ENCODE measurements around the gene SLC4A2. TPM values are rescaled to one million over a fixed set of nuclear protein-coding genes. Genes with fewer than 3 reads are reported as not detected.

SLC4A2 gene
- total RNA-seq, 1 experiment from 2014 or later = 105 TPM

DNA sequence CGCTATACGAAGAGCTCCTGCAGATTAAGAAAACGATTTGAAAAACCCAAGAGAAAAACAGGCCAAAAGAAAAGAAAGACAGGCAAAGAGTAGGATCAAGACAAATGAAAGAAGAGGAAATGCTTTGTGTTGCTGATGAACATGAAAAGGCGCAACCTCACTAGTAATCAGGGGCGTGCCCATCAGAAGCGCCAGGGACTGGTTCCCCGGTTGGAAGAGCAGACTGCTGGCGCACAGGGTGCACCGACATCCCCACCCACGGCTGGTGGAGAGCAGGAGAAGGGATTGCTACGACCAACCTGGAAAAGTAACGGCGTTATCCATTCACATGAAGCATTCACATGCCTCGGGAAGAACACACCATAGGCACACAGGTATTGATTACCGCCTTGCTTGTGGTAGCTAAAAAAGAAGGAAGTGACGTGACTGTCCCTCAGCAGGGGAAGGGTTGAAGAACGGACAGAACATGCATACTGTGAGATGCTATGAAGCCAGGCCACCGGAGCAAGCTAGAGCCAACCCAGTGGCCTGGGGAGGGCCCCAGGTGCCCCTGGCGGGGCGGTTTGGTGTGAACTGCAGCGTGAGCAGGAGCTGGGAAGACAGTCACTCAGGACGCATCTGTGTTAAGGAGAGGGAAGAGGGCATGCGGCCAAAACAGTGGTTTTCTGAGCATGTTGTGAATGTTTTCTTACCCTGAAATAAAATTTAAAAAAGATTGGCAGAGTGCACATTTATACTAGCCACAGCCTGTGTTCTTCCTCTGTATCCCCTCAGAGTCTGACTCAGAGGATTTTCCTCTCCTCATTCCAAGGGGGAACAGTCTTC lies 45.2 kb downstream of the SLC4A2 start:
- Histone ChIP-seq H3K4me3 (ENCODE audit: insufficient read depth, low read depth, low read length) (no peak overlapping the region), H3K27me3 (ENCODE audit: control insufficient read depth, insufficient read depth, low read length) (no peaks in the 10 kb centered on the region), H3K36me3 (replicated peaks; ENCODE audit: control insufficient read depth, insufficient read depth, low read length) (no peaks in the 10 kb centered on the region)
- DNase-seq = peak; percentile 89

DNA sequence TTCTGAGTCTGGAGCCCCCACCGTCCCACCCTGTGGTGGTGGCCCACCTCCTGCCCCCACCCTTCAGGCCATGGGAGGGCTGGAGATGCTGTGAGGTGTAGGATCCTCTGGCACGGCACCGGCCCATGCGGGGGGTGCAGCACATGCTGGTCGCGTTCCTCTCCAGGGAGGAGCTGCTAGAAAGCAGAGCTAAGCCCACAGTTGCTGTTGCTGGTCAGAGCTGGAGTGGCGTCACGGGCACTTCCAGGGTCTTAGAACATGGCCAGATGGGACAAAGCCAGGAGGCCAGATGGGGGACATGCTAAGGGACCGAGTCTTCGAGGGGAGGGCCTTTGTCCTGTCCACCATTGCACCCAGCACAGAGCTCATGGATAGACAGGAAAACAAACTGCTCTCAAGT lies 48.5 kb downstream of the SLC4A2 start:
- Histone ChIP-seq H3K27me3 (ENCODE audit: control insufficient read depth, insufficient read depth, low read length) (no peaks in the 10 kb centered on the region), H3K36me3 (replicated peaks; ENCODE audit: control insufficient read depth, insufficient read depth, low read length) (no peaks in the 10 kb centered on the region), H3K4me3 (ENCODE audit: insufficient read depth, low read depth, low read length) (no peak overlapping the region)
- peak; percentile 56 for DNase-seq

DNA sequence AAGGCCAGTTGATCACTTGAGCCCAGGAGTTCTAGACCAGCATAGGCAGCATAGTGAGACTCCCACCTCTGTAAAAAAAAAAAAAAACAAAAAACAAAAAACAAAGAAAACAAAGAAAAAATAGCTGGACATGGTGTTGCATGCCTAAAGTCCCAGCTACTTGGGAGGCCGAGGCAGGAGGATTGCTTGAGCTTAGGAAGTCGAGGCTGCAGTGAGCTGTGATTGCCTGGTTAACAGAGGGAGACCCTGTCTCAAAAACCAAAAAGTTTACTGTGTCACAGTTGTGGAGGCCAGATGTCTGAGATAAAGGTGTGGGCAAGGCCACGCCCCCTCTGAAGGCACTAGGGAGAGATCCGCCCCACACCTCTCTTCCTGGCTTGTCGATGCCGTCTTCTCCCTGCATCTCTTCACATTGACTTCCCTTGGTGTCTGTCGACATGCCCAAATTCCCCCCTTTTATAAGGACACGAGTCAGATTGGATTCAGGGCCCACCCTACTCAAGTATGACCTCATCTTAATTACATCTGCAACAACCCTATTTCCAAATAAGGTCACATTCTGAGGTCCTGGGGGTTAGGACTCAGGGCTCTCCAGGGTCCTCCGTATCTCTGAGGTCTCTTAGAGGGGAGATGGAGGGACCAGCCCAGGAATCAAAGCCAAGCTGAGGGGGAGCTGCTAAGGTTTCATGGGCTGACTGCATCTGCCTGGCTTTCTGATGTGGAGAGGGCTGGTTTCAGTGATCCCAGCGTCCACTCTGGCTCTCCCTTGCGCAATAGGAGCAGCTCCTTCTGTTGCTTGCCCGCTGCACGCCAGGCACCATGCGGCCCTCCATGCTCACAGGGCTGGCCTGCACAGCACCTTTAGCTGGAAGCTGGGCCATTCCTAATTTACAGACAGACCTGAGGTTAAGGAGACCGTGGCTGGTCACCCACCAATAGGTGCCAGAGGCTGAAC lies 50.0 kb downstream of the SLC4A2 start:
- Histone ChIP-seq H3K4me3 (ENCODE audit: insufficient read depth, low read depth, low read length) (no peak overlapping the region), H3K27me3 (ENCODE audit: control insufficient read depth, insufficient read depth, low read length) (no peaks in the 10 kb centered on the region), H3K36me3 (replicated peaks; ENCODE audit: control insufficient read depth, insufficient read depth, low read length) (no peaks in the 10 kb centered on the region)
- DNase-seq = peak; percentile 89

DNA sequence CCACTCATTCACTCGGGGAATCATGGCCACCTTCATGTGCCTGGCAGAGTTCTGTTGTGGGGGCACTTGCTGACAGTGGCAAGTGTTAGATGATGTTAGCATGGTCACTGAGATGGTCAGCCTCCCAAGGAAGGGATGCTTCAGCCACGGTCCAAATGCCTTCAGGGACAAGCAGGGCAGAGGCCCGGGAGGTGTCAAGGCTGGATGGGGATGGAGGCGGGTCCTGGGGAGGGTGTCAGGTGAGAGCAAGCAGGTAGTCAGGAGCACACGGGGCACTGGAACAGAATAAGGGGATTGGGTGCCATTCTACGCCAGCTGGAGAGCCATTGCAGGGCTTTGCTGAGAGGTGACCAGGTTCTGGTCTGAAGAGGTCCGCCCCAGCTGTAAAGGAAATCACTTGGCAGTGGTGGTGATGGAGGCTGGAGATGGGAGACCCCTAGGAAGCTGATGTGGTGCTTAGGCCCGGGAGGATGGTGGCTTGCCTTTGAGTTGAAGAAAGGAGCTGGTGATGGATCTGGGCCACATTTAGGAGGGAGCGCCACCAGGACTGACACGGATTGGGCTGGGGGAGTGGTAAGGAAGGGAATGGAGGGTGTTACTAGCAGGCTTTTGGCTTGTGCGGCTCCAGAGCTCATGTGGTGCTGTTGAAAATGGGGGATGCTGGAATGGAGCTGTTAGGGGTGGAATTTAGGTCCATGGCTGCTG lies 51.0 kb downstream of the SLC4A2 start:
- Histone ChIP-seq H3K4me3 (ENCODE audit: insufficient read depth, low read depth, low read length) (no peak overlapping the region), H3K27me3 (ENCODE audit: control insufficient read depth, insufficient read depth, low read length) (no peaks in the 10 kb centered on the region), H3K36me3 (replicated peaks; ENCODE audit: control insufficient read depth, insufficient read depth, low read length) (no peaks in the 10 kb centered on the region)
- no peak for DNase-seq

DNA sequence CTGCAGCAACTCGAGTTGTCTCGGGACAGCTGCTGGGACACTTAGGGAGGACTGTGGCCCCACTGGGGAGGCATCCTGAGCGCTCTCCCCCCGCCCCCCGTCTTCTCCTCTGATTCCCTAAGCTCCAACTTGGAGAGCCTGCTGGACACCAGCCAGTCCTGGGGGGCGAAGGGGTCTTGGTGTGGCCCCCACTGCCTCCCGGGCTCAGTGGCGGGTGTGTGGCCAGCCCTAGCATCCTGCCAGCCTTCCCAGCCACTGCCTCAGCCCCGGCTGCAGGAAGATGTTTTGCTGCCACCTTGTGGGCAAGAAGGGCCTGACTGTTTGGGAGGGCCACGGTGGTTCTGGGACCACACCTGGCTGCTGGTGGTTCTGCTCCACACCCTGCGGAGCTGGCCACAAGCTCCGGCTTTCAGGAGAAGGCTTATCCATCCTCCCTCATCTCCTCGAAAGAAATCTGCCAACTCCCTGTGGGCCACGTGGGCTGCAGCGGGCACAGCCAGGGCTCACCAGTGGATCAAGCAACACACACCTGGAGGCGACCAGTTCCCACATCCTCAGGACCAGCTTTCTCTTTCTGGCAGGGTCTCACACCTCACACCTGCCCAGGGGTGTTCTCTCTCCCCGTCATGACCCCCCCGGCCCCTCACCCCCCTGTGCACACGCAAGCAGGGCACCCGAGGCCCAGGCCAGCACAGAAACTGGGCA lies 51.7 kb downstream of the SLC4A2 start:
- Histone ChIP-seq H3K4me3 (ENCODE audit: insufficient read depth, low read depth, low read length) (no peak overlapping the region), H3K27me3 (ENCODE audit: control insufficient read depth, insufficient read depth, low read length) (peaks cover 3% of the 10 kb centered on the region; the same call in 1 of the 2 replicates), H3K36me3 (replicated peaks; ENCODE audit: control insufficient read depth, insufficient read depth, low read length) (no peaks in the 10 kb centered on the region)
- peak; percentile 98 for DNase-seq

DNA sequence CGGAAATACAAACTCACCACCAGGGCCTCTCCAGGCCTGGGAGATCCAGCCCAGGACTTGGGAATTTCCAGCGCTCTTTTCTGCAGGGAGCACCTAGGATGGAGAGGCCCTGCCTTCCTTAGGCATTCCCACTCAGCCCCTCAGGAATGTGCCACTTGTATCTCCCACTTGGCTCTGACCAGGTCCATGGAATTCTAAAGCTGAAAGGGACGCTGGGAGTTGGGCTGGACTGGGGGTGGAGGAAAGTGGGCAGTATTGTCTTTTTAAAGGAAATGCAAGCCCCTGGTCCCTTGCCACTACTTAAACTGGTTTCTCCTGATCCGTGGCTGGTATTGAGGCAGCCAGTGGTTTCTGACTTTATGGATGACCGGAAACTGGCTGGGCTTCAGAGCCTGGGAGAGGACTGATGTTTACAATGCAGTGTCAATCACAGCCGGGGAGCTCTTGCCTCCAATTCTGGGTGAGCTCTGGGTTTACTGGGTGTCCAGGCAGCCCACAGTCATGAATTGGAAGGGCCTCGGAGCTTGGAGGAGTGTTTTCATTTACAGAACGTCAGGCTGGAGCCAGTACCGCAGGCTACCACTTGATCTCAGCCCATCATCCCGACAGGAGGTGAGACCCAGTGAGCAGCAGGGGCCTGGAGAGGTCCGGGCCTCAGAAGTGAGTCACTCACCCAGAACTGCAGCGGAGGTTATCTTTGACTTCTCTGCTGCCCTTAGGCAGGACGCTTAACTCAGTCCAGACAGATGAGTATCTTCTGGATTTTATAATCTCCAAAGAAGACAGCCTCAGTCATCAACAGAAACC lies 54.2 kb downstream of the SLC4A2 start:
- H3K4me3 ChIP-seq (ENCODE audit: insufficient read depth, low read depth, low read length) = no peak overlapping the region
- DNase-seq = peak; percentile 82
- no peaks in the 10 kb centered on the region; the same call in none of the 2 replicates for H3K36me3 ChIP-seq (replicated peaks; ENCODE audit: control insufficient read depth, insufficient read depth, low read length)
- H3K27me3 ChIP-seq (ENCODE audit: control insufficient read depth, insufficient read depth, low read length) = peaks cover 3% of the 10 kb centered on the region; the same call in 1 of the 2 replicates

DNA sequence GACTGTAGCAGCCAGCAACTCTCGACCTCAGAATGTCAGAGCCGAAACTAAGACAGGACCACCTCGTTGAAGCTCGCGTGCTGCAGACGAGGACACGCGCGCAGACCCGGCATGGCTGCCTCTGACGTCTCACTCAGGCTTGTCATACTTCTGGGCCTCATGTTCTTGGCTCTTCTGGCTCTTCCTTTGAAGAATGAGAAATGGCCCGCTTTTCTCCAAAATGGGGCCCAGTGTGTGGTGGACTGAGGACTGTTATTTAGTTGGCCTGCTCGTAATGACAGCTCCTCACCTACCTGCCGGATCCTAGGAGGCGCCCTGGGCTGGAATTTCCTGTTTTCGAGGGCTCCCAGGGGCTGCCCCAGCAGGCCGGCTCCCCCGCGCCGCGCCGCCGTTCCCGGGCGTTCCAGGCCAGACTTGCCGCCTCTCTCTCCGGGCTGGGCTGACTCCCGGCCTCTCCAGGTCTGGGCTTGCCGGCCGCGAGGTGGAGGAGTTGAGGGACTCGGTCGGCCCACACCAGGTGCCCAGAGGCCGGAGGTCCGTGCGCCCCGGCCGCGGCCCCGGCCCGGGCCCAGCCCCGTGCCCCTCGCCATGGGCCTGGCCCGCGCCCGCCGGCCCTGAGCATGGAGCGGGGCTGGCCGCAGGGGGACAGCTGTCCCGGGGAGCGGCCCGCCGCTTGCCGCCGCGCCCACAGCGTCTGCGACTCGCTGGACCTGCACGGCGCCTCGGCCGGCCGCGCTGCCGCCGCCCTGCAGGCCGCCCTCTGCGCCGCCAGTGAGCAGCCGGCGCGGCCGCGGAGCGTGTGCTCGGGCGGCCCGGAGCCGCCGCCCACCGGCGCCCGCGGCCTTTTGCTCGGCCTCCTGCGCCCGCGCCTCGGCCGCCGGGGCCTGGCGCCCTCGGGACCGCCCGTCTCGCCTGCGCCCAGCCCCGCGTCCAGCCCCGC lies 55.0 kb downstream of the SLC4A2 start:
- peaks cover 3% of the 10 kb centered on the region; the same call in 1 of the 2 replicates for H3K27me3 ChIP-seq (ENCODE audit: control insufficient read depth, insufficient read depth, low read length)
- DNase-seq = peak; percentile 94
- peak overlapping the region; percentile 22 for H3K4me3 ChIP-seq (ENCODE audit: insufficient read depth, low read depth, low read length)
- H3K36me3 ChIP-seq (replicated peaks; ENCODE audit: control insufficient read depth, insufficient read depth, low read length) = peaks cover 7% of the 10 kb centered on the region

DNA sequence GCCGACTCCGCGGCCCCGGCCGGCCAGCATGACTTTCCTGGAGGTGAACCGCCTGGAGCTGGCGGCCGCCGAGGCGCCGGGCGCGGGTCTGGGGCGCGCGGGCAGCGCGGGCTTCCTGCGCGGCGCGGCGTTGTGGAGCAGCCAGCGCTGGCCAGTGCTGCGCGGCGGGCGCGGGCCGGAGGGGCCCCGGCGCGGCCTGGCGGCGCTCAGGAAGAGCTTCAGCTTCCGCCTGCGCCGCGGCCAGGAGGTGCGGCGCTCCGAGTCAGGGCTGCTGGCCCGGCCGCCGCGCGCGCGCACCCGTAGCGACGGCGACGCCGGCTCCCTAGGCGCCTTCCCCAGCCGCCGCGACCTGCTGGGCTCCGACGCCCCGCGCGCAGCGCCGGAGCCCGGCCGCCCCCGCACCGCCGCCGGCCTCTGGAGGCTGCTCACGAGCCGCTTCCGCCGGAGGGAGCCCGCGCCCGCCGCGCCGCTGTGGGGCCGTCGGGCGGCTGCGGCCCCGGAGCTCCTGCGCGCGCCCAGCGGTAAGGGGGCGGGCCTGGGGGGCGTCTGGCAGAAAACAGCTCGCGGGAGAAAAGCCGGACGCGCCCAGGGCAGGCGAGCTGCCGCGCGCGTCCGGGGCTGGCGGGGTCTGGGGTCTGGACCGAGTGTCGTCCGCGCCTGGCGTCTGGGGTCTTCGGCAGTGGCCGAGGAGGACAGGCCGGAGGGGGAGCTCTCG lies 55.9 kb downstream of the SLC4A2 start:
- DNase-seq = peak; percentile 91
- peaks cover 3% of the 10 kb centered on the region; the same call in 1 of the 2 replicates for H3K27me3 ChIP-seq (ENCODE audit: control insufficient read depth, insufficient read depth, low read length)

DNA sequence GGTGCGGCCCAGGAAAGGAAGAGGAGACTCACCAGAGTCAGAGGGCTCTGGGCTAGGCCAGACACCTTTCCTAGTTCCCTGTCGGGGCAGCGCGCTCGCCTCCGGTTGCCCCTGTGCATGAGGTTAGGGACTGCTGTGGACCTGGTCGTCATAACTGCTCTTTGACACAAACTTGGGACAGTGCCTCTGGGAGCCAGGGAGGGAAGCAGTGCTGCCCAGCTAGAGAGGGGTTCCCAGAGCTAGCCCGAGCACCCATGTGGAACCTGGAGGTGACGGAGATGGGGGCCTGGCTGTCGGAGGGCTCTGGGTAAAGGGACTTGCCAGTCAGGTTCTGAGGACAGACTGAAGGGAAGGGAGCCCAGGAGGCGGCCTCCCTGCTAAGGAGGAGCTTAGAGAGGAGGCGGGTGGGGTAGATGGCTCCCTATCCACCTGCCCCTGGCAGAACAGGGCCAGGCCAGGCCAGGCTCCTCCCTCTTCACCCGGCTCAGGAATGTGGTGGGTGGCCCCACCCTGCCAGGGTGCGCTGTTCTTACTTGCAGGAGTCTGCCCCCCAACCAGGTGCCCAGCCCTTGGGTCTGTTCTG lies 56.5 kb downstream of the SLC4A2 start:
- Histone ChIP-seq H3K4me3 (ENCODE audit: insufficient read depth, low read depth, low read length) (peak overlapping the region; percentile 16; the same call in 1 of the 2 replicates), H3K27me3 (ENCODE audit: control insufficient read depth, insufficient read depth, low read length) (peaks cover 3% of the 10 kb centered on the region; the same call in 1 of the 2 replicates), H3K36me3 (replicated peaks; ENCODE audit: control insufficient read depth, insufficient read depth, low read length) (peaks cover 11% of the 10 kb centered on the region)
- peak; percentile 78 for DNase-seq

More for the DNA sequence above, 55.9 kb downstream of the SLC4A2 start:
- Histone ChIP-seq H3K36me3 (replicated peaks; ENCODE audit: control insufficient read depth, insufficient read depth, low read length) (peaks cover 8% of the 10 kb centered on the region), H3K4me3 (ENCODE audit: insufficient read depth, low read depth, low read length) (peak overlapping the region; percentile 22; the same call in 1 of the 2 replicates)

DNA sequence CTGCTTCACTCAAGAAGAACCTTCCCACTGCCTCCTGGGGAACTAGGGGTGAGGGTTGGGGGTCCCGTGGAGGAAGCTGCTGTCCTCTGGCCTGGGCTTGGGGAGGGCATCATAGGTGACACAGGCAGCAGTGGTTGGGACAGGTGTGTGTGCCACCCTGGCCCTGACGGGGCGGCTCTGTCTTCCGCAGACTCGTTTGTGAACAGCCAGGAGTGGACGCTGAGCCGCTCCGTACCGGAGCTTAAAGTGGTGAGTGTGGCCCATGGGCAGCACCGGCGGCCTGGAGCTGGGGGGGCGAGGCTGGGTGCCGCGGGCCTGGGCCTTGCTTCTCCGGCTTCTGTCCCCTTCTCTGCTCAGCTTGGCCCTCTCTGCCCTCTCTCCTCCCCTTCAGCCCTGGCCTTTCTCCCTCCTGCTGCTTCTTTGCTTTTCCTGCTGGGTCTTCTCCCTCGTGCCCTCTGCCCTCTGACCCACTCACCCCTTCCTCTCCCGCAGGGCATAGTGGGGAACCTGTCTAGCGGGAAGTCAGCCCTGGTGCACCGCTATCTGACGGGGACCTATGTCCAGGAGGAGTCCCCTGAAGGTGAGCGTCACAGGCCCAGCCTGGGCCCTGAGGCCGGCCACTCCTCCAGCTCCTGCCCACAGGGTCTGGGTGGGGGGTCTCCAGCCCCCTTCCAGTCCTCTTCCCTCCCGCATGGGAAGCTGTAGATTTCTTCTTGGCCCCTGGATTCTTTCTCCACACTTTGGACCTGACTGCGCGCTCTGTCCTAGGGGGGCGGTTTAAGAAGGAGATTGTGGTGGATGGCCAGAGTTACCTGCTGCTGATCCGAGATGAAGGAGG lies 57.4 kb downstream of the SLC4A2 start:
- H3K27me3 ChIP-seq (ENCODE audit: control insufficient read depth, insufficient read depth, low read length) = peaks cover 3% of the 10 kb centered on the region; the same call in 1 of the 2 replicates
- H3K36me3 ChIP-seq (replicated peaks; ENCODE audit: control insufficient read depth, insufficient read depth, low read length) = peaks cover 11% of the 10 kb centered on the region
- H3K4me3 ChIP-seq (ENCODE audit: insufficient read depth, low read depth, low read length) = no peak overlapping the region
- DNase-seq = no peak

DNA sequence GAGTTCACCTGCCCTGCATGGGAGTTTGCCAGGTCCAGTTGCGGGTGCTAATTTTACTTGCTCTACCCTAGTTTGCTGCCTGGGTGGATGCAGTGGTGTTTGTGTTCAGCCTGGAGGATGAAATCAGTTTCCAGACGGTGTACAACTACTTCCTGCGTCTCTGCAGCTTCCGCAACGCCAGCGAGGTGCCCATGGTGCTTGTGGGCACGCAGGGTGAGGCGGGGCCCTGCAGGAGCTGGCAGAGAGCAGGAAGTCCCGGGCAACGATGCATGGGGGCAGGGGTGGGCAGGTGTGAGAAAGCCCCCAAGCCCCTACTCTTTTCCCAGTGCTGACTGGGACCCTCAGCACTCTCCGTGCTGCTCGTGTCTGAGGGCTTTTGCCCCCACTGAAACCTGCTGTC lies 58.2 kb downstream of the SLC4A2 start:
- peaks cover 11% of the 10 kb centered on the region for H3K36me3 ChIP-seq (replicated peaks; ENCODE audit: control insufficient read depth, insufficient read depth, low read length)
- DNase-seq = no peak
- H3K4me3 ChIP-seq (ENCODE audit: insufficient read depth, low read depth, low read length) = no peak overlapping the region

More for the DNA sequence above, 58.2 kb downstream of the SLC4A2 start:
- peaks cover 3% of the 10 kb centered on the region; the same call in 1 of the 2 replicates for H3K27me3 ChIP-seq (ENCODE audit: control insufficient read depth, insufficient read depth, low read length)
